GM23248 (cell line): Measurements from ENCODE around the gene TTC3.

Experiments used
- EZH2 ChIP-seq: fragments of 200-600 bp; sonication (generic); IDR thresholded peaks from 2 replicates; pipeline ENCODE4 v1.6.1; 2018; ENCODE audit warnings: antibody characterized with exemption, mild to moderate bottlenecking; ENCODE audit not compliant: insufficient read depth, poor library complexity, severe bottlenecking
- EZH2phosphoT487 ChIP-seq: fragments of 200-600 bp; sonication (generic); IDR thresholded peaks from 2 replicates; pipeline ENCODE4 v1.6.1; 2018; ENCODE audit warnings: antibody characterized with exemption, moderate library complexity, mild to moderate bottlenecking, low read depth; ENCODE audit not compliant: insufficient read depth

DNA sequence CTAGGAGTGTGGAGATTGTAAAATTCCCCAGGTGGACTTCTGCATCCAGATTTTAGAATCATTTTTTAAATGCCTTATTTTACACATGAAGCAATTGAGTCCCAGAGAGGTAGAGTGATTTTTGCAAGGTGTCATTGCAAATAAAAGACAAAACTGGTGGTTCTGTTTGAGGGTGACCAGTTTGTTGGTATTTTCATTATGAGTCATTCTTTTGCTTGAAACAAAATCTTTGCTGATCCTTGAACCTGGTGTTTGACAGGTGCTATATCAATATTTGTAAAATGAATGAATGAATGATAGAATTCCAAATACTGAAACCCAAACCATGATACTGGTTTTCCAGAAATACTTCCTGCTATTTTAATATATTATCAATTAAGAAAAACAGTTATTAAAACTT lies 44.1 kb downstream of the TTC3 start:
- TF ChIP-seq EZH2phosphoT487 (no peak), EZH2 (no peak)
